GM19099 (cell line): ENCODE results near the gene SLC35E2B.
A peak's percentile ranks its signal among the peaks of the same experiment; 100 is the strongest.

ENCODE experiments used
- POLR2A ChIP-seq: IDR thresholded peaks from 3 replicates; pipeline ENCODE4 v1.6.1; 2011; ENCODE audit warnings: low read depth; ENCODE audit not compliant: insufficient read length; ENCODE audit errors: extremely low read depth

SLC35E2B gene

DNA sequence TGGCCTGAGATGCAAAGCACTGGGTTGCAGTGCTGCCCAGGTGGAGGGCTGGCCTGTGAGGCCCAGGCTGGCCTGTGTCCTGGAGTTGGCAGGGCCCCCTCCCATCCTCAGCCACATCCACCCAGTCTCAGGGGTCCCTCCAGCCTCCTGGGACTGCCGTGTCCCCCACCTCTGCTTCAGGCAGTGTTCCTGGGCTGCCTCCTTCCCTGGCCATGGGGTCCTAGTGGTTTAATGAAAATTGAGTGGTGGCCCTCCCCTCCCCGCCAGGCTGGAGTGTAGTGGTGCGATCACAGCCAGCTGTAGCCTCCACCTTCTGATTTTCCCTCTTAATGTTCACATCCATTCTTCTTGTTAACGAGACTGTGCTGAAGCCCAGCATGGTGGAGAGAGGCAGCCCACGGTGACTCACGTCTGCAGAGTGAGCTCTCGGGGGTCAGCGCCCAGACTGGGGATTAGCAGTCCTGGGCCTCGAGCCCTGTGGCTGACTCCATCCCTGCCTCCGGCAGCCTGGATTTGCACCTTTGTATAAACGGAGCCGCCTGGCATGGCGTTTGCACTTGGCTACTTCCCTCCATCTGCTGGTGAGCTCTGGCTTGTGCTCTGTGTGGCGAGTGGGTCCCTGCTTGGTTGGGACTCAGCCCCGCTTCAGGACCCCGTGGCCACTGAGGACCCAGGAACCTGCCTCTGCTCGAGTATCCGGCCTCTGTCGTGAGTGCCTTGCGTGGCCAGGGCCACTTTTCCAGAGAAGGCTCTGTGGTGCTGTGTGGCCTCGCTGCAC lies 70.4 kb downstream of the SLC35E2B start:
- TF ChIP-seq POLR2A = no peak

GRCh38 chr1:1621173-1622009 lies 71.2 kb downstream of the SLC35E2B start:
- TF ChIP-seq POLR2A = no peak

DNA sequence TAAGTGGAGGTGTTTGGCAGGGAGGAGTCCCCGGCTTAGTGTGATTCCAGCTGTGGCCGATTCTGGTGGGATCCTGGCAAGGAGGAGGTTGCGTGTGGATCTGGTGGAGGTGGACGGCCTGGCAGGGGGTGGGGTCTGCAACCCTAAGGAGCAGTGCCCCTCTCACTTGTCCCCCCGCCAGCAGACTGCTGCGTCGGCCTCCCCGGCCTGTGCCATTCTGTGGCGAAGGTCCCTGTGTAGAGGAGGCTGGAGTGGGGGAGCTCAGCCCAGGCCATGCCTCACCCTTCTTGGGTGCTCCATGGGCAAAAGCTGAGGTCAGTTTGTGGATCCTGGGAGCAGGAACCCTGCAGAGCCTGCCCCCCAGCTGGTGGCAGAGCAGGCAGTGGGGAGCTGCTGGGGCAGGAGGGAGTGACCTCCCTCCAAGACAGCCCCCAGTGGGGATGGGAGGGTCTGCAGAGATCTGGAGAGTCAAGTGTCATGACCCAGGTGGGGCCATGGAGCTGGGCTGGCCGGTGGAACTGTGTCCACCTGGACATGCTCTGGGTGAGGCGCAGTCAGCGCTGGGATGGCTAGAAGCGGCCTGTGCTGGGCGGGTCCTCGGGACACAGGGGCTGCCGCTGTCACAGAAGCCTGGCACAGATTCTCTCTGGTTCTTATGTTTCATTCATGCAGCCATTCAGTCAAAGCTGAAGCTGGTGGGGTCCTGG lies 72.0 kb downstream of the SLC35E2B start:
- no peak for TF ChIP-seq POLR2A

- no peak for TF ChIP-seq POLR2A
Observed at GRCh38 chr1:1619917-1620361, 72.7 kb downstream of the SLC35E2B start.

GRCh38 chr1:1618396-1619068 lies 74.1 kb downstream of the SLC35E2B start:
- no peak for TF ChIP-seq POLR2A

DNA sequence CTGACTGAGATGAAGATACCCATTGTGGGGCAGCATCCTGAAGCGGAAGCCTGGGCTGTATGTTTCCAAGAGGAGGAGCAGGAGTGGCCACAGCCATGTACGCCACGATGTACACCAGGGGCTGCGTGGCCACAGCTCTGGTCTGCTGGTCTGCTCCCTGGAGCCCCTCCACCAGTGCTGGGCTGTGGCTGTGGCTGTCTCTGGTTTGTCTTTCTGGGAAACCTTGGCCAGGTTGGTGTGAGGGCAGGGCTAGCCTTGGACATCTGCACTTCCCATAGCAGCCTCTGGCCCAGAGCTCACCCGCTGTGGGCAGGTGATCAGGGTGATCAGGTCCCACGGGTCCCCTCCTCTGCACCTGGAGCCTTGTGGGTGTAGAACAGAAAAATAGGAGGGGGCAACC lies 74.7 kb downstream of the SLC35E2B start:
- TF ChIP-seq POLR2A = no peak

GRCh38 chr1:1617516-1617915 lies 75.1 kb downstream of the SLC35E2B start:
- TF ChIP-seq POLR2A = no peak

- no peak for TF ChIP-seq POLR2A
Observed at GRCh38 chr1:1616838-1617237, 75.8 kb downstream of the SLC35E2B start.

DNA sequence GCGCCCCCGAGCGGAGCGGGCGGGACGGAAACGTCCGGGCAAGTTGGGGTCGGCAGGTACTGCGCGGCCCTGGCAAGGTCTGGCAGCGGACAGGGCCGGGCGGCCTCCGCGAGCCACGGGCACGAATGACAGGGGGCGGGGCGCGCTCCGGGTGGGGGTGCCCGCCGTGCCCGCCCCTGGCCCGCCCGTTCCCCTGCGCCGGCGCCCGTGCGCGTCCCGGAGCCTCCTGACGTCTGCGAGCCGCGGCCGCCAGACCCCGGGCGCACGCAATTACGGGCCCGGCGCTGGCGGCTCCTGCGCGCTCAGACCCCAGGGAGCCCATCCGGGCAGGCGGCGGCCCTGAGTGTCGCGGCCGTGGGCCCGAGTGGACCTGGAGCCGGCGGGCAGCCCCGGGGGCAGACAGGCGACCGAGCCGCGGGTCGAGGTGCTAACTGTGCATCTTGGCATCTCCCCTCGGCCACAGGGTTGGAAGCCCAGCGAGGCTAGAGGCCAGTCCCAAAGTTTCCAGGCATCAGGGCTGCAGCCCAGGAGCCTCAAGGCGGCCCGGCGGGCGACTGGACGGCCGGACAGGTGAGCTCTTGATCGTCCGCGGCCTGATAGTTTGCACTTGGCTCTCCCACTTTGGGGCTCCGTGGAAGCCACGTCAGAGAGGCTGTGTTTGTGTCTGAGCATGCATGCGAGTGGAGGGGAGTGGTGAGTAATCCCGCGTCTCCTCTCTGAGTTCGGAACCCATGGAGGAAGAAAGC lies 76.4 kb downstream of the SLC35E2B start:
- no peak for TF ChIP-seq POLR2A

DNA sequence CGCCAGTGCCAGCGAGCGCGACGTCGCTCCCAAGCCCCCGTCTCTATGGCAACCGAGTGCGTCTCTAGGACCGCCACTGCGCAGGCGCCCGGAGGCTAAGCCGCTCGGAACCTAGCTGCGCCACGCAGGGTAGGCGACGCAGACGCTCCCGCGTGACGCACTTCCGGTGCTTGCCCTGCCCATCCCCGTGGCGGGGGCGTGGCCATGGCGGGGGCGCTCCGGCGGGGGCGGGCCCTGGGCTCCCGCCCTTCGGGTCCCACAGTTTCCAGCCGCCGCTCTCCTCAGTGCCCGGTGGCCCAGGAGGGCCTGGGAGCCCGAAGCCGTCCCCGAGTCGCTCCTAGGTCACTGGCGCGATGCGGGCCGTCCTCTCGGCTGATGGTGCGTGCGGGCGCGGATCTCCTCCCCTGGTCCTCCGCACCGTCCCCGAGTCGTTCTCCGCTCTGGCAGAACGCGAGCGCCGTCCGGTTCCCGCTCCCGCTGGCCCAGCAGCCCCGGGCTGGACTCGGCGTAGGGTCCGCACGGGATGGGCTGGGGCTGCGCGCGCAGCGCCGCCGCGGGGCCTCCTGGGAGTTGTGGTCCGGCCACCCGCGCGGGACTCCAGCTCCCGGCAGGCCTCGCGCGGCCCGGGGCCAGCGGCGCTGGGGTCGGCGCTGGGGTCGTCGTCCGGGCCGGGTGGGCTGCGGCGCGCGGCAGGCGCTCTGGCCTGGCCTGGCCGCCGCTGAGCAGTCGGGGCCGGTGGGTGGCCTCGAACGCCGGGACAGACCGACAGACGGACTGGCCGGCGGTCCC lies 77.1 kb downstream of the SLC35E2B start, which contains the start of gene MIB2:
Gene MIB2 (plus strand): TSS at position 245 of the 789 bp plus-strand sequence. CDS start 7,953 bp downstream, outside the sequence.
- TF ChIP-seq POLR2A = peak; percentile 81

GRCh38 chr1:1614954-1615255 lies 77.7 kb downstream of the SLC35E2B start:
- no peak for TF ChIP-seq POLR2A

DNA sequence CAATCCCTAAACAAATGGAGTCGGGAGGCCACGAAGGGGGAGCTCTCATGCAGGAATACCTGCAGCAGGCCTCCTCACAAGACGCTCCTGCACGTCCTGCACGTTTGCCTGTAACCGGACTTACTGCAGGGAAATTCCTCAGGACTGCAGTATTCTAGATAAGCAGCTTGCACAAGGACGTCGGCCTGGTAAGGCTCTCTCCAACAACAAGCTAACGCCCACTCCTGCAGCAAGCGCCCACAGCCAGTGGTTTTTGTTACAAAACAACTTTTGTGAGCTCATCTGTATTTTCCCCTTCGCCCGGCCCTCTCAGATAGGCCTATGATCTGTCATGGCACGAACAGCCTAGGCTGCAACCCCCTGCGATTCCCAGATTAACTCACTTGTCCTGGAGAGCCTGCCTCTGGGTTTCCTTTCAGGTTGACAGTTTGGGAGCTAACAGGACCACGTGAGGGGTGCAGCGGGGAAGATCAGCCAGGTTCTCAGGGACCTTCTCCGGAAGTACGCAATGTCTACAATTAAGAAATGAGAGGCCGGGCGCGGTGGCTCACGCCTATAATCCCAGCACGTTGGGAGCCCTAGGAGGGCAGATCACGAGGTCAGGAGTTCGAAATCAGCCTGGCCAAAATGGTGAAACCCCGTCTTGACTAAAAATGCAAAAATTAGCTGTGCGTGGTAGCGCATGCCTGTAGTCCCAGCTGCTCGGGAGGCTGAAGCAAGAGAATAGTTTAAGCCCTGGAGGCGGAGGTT lies 78.2 kb downstream of the SLC35E2B start:
- no peak for TF ChIP-seq POLR2A
